Medulla oblongata (tissue), 1 donor: ENCODE results near the gene PLXNB3.
"Not testable (repeated sequence)": the region's sequence is repeated elsewhere in the genome, so short reads cannot be mapped to it uniquely, and the experiment has no call there.

ENCODE experiments used
- DNase-seq: peaks from one replicate; pipeline ENCODE4 v3.0.0-alpha.2; 2015; ENCODE audit errors: extremely low spot score

PLXNB3 gene

GRCh38 chrX:153732401-153732800 lies 31.6 kb upstream of the PLXNB3 start:
- no peak for DNase-seq

- DNase-seq = no peak
These were observed 30.3 kb upstream of the PLXNB3 start for GRCh38 chrX:153733651-153734240.

- DNase-seq = no peak
These were observed 29.2 kb upstream of the PLXNB3 start for GRCh38 chrX:153734871-153735270.

GRCh38 chrX:153735274-153735673 lies 28.8 kb upstream of the PLXNB3 start:
- DNase-seq = no peak

- no peak for DNase-seq
These were observed 27.8 kb upstream of the PLXNB3 start for GRCh38 chrX:153736071-153736820.

GRCh38 chrX:153736871-153737441 lies 27.1 kb upstream of the PLXNB3 start:
- no peak for DNase-seq

GRCh38 chrX:153738056-153738605 lies 25.9 kb upstream of the PLXNB3 start:
- no peak for DNase-seq

GRCh38 chrX:153739754-153740486 lies 24.1 kb upstream of the PLXNB3 start:
- DNase-seq = no peak

- no peak for DNase-seq
These were observed 23.3 kb upstream of the PLXNB3 start for GRCh38 chrX:153740631-153741222.

GRCh38 chrX:153741446-153741845 lies 22.6 kb upstream of the PLXNB3 start:
- DNase-seq = no peak

- DNase-seq = not testable (repeated sequence)
These were observed 21.9 kb upstream of the PLXNB3 start for GRCh38 chrX:153742111-153742510.

GRCh38 chrX:153742796-153743467 lies 21.1 kb upstream of the PLXNB3 start:
- not testable (repeated sequence) for DNase-seq

- not testable (repeated sequence) for DNase-seq
These were observed 20.4 kb upstream of the PLXNB3 start for GRCh38 chrX:153743468-153744209.

- no peak for DNase-seq
These were observed 19.6 kb upstream of the PLXNB3 start for GRCh38 chrX:153744210-153745066.

GRCh38 chrX:153745067-153745433 lies 19.0 kb upstream of the PLXNB3 start:
- not testable (repeated sequence) for DNase-seq

- DNase-seq = no peak
These were observed 17.7 kb upstream of the PLXNB3 start for GRCh38 chrX:153746359-153746758.

- not testable (repeated sequence) for DNase-seq
These were observed 17.1 kb upstream of the PLXNB3 start for GRCh38 chrX:153746991-153747390.

GRCh38 chrX:153749017-153749416 lies 15.0 kb upstream of the PLXNB3 start:
- not testable (repeated sequence) for DNase-seq

- DNase-seq = no peak
These were observed 13.8 kb upstream of the PLXNB3 start for GRCh38 chrX:153750127-153750774.
